Right ventricle myocardium superior (tissue), 1 donor: ENCODE results near the gene ZNF625. TPM values are rescaled to one million over a fixed set of nuclear protein-coding genes. Genes with fewer than 3 reads are reported as not detected.

Experiments
- total RNA-seq: library from RNA; stranded (reverse); fragmentation: NEBNext Ultra II Directional; extraction: Animal tissue kit (Norgen Biotek cat#: 25700); gene quantifications from one replicate; pipeline ENCODE4 v1.2.1, GENCODE V29; 2021
- donor health status: DM: no; HTN: yes; CAD: no; lungs with severe emphysema.

Gene ZNF625
- total RNA-seq, 1 donor from 2014 or later, result 3.2 TPM

Other genes with a start within 250 kb of the ZNF625 start
- 4.2 TPM for gene ZNF700, start 231.6 kb downstream of the ZNF625 start, total RNA-seq
- 3.7 TPM for gene ZNF763, start 191.7 kb downstream of the ZNF625 start, total RNA-seq
- 3.8 TPM for gene ZNF433, start 121.1 kb downstream of the ZNF625 start, total RNA-seq
- 0.22 TPM for gene ZNF878, start 103.8 kb downstream of the ZNF625 start, total RNA-seq
- gene ZNF844, start 92.0 kb downstream of the ZNF625 start, total RNA-seq, result 12.4 TPM
- 0.97 TPM for gene ZNF20, start 16.4 kb downstream of the ZNF625 start, total RNA-seq
- gene ZNF136, start 6.4 kb upstream of the ZNF625 start, total RNA-seq, result 4.2 TPM
- gene ZNF44, start 138.1 kb upstream of the ZNF625 start, total RNA-seq, result 8.6 TPM
- gene ZNF563, start 176.9 kb upstream of the ZNF625 start, total RNA-seq, result 4.2 TPM
- gene ZNF442, start 208.9 kb upstream of the ZNF625 start, total RNA-seq, result 2.3 TPM
- 2.3 TPM for gene ZNF799, start 244.5 kb upstream of the ZNF625 start, total RNA-seq